ENCODE results near the gene KDM4C.

GRCh38 chr9:6887051-6887450 is 129.3 kb downstream of the KDM4C start:
- TF ChIP-seq YY1 (IDR thresholded peaks at IDR 0.05; ENCODE audit: low read depth) (no peak), RAD21 (IDR thresholded peaks at IDR 0.05; ENCODE audit: low read depth) (no peak)
